Activated B cell treated with CpG ODN at 0.5 μM for 24 hours (primary cell): ENCODE data around the gene RELT. TPM values are rescaled to one million over a fixed set of nuclear protein-coding genes. Genes with fewer than 3 reads are reported as not detected.
A peak's percentile ranks its signal among the peaks of the same experiment; 100 is the strongest.

Source experiments
- ATAC-seq: fragments of 200-7000 bp; cut with Tn5 transposase; one replicate; pipeline ENCODE4 v1.10.0; 2021; ENCODE audit warnings: low read depth, mild to moderate bottlenecking, moderate library complexity
- CTCF ChIA-PET: fragments of 350-600 bp; sonication (Branson Sonifier 250); formaldehyde crosslinking; loops from one replicate; lab custom pipeline; 2021; ENCODE audit warnings: antibody characterized with exemption; lab: Charles Lee
- POLR2A ChIA-PET: fragments of 350-600 bp; sonication (Branson Sonifier 250); formaldehyde crosslinking; loops from one replicate; lab custom pipeline; 2021; ENCODE audit warnings: antibody characterized with exemption; lab: Charles Lee
- DNase-seq: peaks from one replicate; pipeline ENCODE4 v3.0.0; 2022
- H3K27ac Mint-ChIP-seq: one replicate; pipeline ENCODE4 v1.8.0; 2020; ENCODE audit warnings: mixed read lengths
- H3K27me3 Mint-ChIP-seq: one replicate; pipeline ENCODE4 v1.8.0; 2021; ENCODE audit warnings: mixed read lengths
- H3K36me3 Mint-ChIP-seq: one replicate; pipeline ENCODE4 v1.8.0; 2021; ENCODE audit warnings: low read depth, mixed read lengths
- H3K4me1 Mint-ChIP-seq: one replicate; pipeline ENCODE4 v1.8.0; 2021; ENCODE audit warnings: mixed read lengths
- H3K4me3 Mint-ChIP-seq: one replicate; pipeline ENCODE4 v1.8.0; 2020; ENCODE audit warnings: mild to moderate bottlenecking, mixed read lengths
- H3K9me3 Mint-ChIP-seq: one replicate; pipeline ENCODE4 v1.8.0; 2020; ENCODE audit warnings: mixed read lengths
- CTCF ChIP-seq: fragments of 200-600 bp; IDR thresholded peaks from one replicate; pipeline ENCODE4 v1.8.0; 2022; ENCODE audit warnings: antibody characterized with exemption, mild to moderate bottlenecking
- intact Hi-C: fragments of 100-400 bp; cut with micrococcal nuclease; formaldehyde crosslinking; loops from one replicate; pipeline ENCODE4 v1.15.1; 2024
- total RNA-seq: library from RNA; stranded (reverse); gene quantifications from 2 replicates; pipeline ENCODE4 v1.2.3, GENCODE V29; 2022

Gene RELT
- total RNA-seq, 1 donor from 2014 or later = 90.1 TPM

DNA sequence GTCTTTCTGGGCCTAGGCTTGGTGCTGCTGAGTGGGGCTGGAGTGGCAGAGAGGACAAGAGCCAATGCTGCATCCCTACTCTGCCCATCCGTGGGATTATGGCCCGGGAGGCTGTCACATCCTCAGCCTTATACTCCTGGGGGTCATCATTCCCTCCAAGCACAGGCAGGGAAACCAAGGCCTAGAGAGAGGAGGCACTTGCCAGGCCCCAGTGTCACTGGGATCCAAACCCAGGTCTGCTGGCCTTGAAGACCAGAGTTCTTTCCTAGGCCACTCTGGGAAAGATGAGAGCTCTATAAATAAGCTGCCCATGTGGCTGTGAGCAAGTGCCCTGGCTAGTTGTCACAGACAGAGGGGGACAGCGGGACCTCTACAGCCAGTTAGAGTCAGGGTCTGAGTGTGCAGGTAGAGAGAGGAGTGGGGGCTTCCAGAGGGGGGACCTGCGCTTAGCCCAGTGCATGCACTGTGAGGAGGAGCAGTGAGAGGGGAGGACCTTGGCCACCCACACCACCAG lies 4.8 kb downstream of the RELT start:
- peak overlapping the region; percentile 58 for H3K4me3 Mint-ChIP-seq
- CTCF ChIA-PET = interaction anchor here (1.8 to 2.2 kb wide), 2 partner anchors 13 to 30 kb away, joined by 5 to 13 read pairs; no protein-coding TSS in a partner anchor
- peak overlapping the region; percentile 89 for H3K27ac Mint-ChIP-seq

GRCh38 chr11:73381589-73381988 lies 5.4 kb downstream of the RELT start:
- POLR2A ChIA-PET = interaction anchor here (0.6 kb wide), 1 partner anchor 302 kb away, joined by 3 read pairs; no protein-coding TSS in a partner anchor
- peak overlapping the region; percentile 89 for H3K27ac Mint-ChIP-seq
- intact Hi-C loops = loop anchor here (10.0 kb wide), 2 partner anchors 557 to 1157 kb away; partner anchors contain the start of gene INPPL1

More for the DNA sequence above, 4.8 kb downstream of the RELT start:
- Mint-ChIP-seq H3K36me3 (peaks cover 16% of the 10 kb centered on the region), H3K4me1 (peaks cover 92% of the 10 kb centered on the region), H3K27me3 (no peaks in the 10 kb centered on the region), H3K9me3 (no peaks in the 10 kb centered on the region)
- POLR2A ChIA-PET = interaction anchor here (0.6 kb wide), 1 partner anchor 302 kb away, joined by 3 read pairs; no protein-coding TSS in a partner anchor
- TF ChIP-seq CTCF = no peak
- DNase-seq (no peak), ATAC-seq (no peak)
- intact Hi-C loops = loop anchor here (10.0 kb wide), 2 partner anchors 556 to 1156 kb away; partner anchors contain the start of gene INPPL1

DNA sequence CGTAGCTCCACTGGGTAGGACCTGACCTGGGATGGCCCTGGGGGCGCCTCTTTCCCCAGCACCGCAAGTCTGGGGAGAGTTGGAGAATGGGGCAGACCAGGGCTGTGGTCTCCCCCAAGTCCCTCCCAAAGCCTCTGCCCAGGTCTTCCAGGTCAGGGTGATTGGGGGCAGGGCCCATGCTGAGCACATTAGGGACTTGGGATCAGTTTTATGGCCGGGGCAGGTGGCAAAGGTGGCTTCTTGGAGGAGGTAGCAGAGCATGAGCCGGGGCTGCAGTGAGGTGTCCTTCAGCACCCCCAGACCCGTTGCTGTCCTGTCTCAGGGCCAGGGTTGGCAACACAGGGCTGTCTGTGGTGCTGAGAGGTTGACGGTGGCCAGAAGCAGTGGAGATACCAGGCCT lies 6.0 kb downstream of the RELT start:
- peaks cover 12% of the 10 kb centered on the region for H3K36me3 Mint-ChIP-seq
- no peak for DNase-seq
- intact Hi-C loops = loop anchor here (10.0 kb wide), 2 partner anchors 557 to 1157 kb away; partner anchors contain the start of gene INPPL1
- no peak for ATAC-seq
- no peak for TF ChIP-seq CTCF
- H3K9me3 Mint-ChIP-seq = no peaks in the 10 kb centered on the region
- POLR2A ChIA-PET = no interaction called here
- H3K27ac Mint-ChIP-seq = peak overlapping the region; percentile 89
- peaks cover 99% of the 10 kb centered on the region for H3K4me1 Mint-ChIP-seq
- H3K4me3 Mint-ChIP-seq = peak overlapping the region; percentile 79
- CTCF ChIA-PET = interaction anchor here (0.6 to 2.3 kb wide), 3 partner anchors 11 to 334 kb away, joined by 5 to 12 read pairs (median 5); no protein-coding TSS in a partner anchor
- no peaks in the 10 kb centered on the region for H3K27me3 Mint-ChIP-seq

More at GRCh38 chr11:73381589-73381988, 5.4 kb downstream of the RELT start:
- Mint-ChIP-seq H3K4me1 (peaks cover 97% of the 10 kb centered on the region), H3K27me3 (no peaks in the 10 kb centered on the region), H3K4me3 (peak overlapping the region; percentile 79), H3K36me3 (peaks cover 16% of the 10 kb centered on the region), H3K9me3 (no peaks in the 10 kb centered on the region)
- CTCF ChIA-PET = interaction anchor here (1.8 to 2.3 kb wide), 2 partner anchors 12 to 30 kb away, joined by 5 to 12 read pairs; no protein-coding TSS in a partner anchor
- no peak for ATAC-seq
- DNase-seq = no peak
- no peak for TF ChIP-seq CTCF

DNA sequence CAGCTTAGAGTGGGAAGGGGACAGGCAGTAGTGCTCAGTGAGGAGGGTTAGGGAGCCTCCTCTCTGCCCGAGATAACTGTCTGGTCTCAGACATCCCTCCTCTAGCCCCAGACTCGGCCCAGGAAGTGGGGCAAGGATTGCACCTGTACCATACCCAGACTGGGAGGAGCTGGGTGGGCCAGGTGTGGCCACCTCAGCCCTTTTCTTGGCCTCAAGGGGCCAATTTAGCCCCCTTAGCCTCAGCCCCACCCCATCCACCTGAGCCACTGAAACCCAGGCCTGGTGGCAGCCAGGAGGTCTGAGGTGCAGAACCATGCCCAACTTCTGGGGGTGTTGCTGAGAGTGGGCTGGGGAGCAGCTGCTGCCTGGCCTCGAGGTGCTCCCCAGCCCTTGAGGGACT lies 6.5 kb downstream of the RELT start:
- no peak for TF ChIP-seq CTCF
- peak overlapping the region; percentile 89 for H3K27ac Mint-ChIP-seq
- DNase-seq (no peak), ATAC-seq (no peak)
- H3K36me3 Mint-ChIP-seq = peaks cover 10% of the 10 kb centered on the region
- H3K27me3 Mint-ChIP-seq = no peaks in the 10 kb centered on the region
- peaks cover 100% of the 10 kb centered on the region for H3K4me1 Mint-ChIP-seq
- H3K9me3 Mint-ChIP-seq = no peaks in the 10 kb centered on the region
- H3K4me3 Mint-ChIP-seq = peak overlapping the region; percentile 79
- intact Hi-C loops = loop anchor here (10.0 kb wide), 2 partner anchors 558 to 1158 kb away; partner anchors contain the start of gene INPPL1
- POLR2A ChIA-PET = interaction anchor here (0.5 to 7.5 kb wide), 7 partner anchors 9 to 215 kb away, joined by 3 to 91 read pairs (median 3); partner anchors contain the start of genes FAM168A and RELT
- CTCF ChIA-PET = interaction anchor here (0.6 to 2.9 kb wide), 4 partner anchors 11 to 335 kb away, joined by 5 to 23 read pairs (median 8); no protein-coding TSS in a partner anchor
